HCT116 (cell line): ENCODE data around the gene CEP55.

Experiments
- CEBPB ChIP-seq: IDR thresholded peaks from 2 replicates; pipeline ENCODE4 v1.6.1; 2012; ENCODE audit warnings: low read depth
- CTCF ChIP-seq, 3 experiments: fragments of 200-600 bp in 1 of 3; sonication (generic) in 1 of 3; IDR thresholded peaks in 2 of 3; conservative IDR thresholded peaks in 1 of 3; 2 replicates each; pipeline ENCODE4 v1.5.1; 2012 to 2017; ENCODE audit warnings: low read depth in 2 of 3, low read length in 2 of 3, antibody characterized with exemption in 1 of 3, borderline replicate concordance in 1 of 3, control low read depth in 1 of 3, mild to moderate bottlenecking in 1 of 3, mixed read lengths in 1 of 3, mixed run types in 1 of 3, moderate library complexity in 1 of 3; ENCODE audit not compliant: insufficient read depth in 1 of 3
- EGR1 ChIP-seq: IDR thresholded peaks from 2 replicates; pipeline ENCODE4 v1.6.1; 2012; ENCODE audit warnings: low read depth
- ELF1 ChIP-seq: IDR thresholded peaks from 2 replicates; pipeline ENCODE4 v1.6.1; 2012; ENCODE audit warnings: low read depth, borderline replicate concordance
- JUND ChIP-seq: IDR thresholded peaks from 2 replicates; pipeline ENCODE4 v1.6.1; 2012
- MAX ChIP-seq: IDR thresholded peaks from 2 replicates; pipeline ENCODE4 v1.6.1; 2012
- POLR2A ChIP-seq: IDR thresholded peaks from 2 replicates; pipeline ENCODE4 v1.7.0; 2011; ENCODE audit warnings: borderline replicate concordance; ENCODE audit not compliant: insufficient read depth, insufficient read length; ENCODE audit errors: extremely low read depth
- POLR2AphosphoS5 ChIP-seq: IDR thresholded peaks from 2 replicates; pipeline ENCODE4 v1.6.1; 2011; ENCODE audit warnings: mild to moderate bottlenecking, low read depth, low read length, moderate library complexity
- RAD21 ChIP-seq: IDR thresholded peaks from 2 replicates; pipeline ENCODE4 v1.6.1; 2012; ENCODE audit warnings: low read depth, mild to moderate bottlenecking
- SIN3A ChIP-seq: IDR thresholded peaks from 2 replicates; pipeline ENCODE4 v1.6.1; 2012; ENCODE audit warnings: low read depth
- SP1 ChIP-seq: IDR thresholded peaks from 2 replicates; pipeline ENCODE4 v1.6.1; 2012; ENCODE audit warnings: low read depth
- ZFX ChIP-seq: fragments of 450-650 bp; IDR thresholded peaks from 2 replicates; pipeline ENCODE4 v1.6.1; 2017
- ZNF274 ChIP-seq: fragments of 200-500 bp; sonication (Bioruptor generic); IDR thresholded peaks from 2 replicates; pipeline ENCODE4 v1.6.1; 2014; ENCODE audit warnings: mild to moderate bottlenecking, low read depth, low read length, inconsistent platforms

GRCh38 chr10:93553482-93554315, 57.3 kb downstream of the CEP55 start:
- no peak for TF ChIP-seq CTCF (IDR thresholded peaks at IDR 0.05 in 2 of 3, conservative IDR thresholded peaks at IDR 0.05 in 1 of 3; ENCODE audit: borderline replicate concordance in 1 of 3, insufficient read depth in 1 of 3, low read depth in 2 of 3, low read length in 2 of 3)
- TF ChIP-seq RAD21 = no peak
- no peak for TF ChIP-seq ZNF274
- no peak for TF ChIP-seq SP1
- TF ChIP-seq MAX = no peak
- TF ChIP-seq POLR2A = no peak
- no peak for TF ChIP-seq CEBPB
- TF ChIP-seq ZFX = no peak
- TF ChIP-seq ELF1 = no peak
- TF ChIP-seq POLR2AphosphoS5 = no peak
- no peak for TF ChIP-seq JUND
- TF ChIP-seq EGR1 = no peak
- TF ChIP-seq SIN3A = no peak
